ENCODE data around the gene PKIB.
"Not testable (repeated sequence)": the region's sequence is repeated elsewhere in the genome, so short reads cannot be mapped to it uniquely, and the experiment has no call there.

DNA sequence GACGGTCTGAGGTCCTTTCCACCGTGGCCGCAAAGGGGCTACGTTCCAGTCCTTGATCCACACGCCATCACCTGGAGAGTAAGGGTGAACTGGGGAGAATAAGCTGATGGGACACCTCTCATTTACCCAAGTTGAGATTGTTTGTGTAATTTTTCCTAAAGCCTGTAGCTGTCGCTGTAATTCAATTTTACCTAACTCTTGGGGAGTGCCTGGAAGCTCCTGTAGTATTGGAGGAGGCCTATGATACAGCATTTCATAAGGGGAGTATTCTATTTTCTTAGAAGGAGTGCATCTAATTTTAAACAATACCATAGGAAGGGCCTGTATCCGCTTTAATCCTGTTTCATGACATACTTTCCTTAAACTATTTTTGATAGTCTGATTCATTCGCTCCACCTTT is 134.0 kb downstream of the PKIB start:
- TF ChIP-seq, protein P1, sequence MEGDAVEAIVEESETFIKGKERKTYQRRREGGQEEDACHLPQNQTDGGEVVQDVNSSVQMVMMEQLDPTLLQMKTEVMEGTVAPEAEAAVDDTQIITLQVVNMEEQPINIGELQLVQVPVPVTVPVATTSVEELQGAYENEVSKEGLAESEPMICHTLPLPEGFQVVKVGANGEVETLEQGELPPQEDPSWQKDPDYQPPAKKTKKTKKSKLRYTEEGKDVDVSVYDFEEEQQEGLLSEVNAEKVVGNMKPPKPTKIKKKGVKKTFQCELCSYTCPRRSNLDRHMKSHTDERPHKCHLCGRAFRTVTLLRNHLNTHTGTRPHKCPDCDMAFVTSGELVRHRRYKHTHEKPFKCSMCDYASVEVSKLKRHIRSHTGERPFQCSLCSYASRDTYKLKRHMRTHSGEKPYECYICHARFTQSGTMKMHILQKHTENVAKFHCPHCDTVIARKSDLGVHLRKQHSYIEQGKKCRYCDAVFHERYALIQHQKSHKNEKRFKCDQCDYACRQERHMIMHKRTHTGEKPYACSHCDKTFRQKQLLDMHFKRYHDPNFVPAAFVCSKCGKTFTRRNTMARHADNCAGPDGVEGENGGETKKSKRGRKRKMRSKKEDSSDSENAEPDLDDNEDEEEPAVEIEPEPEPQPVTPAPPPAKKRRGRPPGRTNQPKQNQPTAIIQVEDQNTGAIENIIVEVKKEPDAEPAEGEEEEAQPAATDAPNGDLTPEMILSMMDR (IDR thresholded peaks at IDR 0.05; ENCODE audit: insufficient read depth, low read depth, low read length), result not testable (repeated sequence)
- not testable (repeated sequence) for TF ChIP-seq EZH2 (IDR thresholded peaks at IDR 0.05; ENCODE audit: insufficient read depth, low read length)

Data from astrocyte (in vitro differentiated cells and primary cell).